Measurements from ENCODE around the gene OR2K2. TPM values are rescaled to one million over a fixed set of nuclear protein-coding genes. Genes with fewer than 3 reads are reported as not detected.
"Not testable (repeated sequence)": the region's sequence is repeated elsewhere in the genome, so short reads cannot be mapped to it uniquely, and the experiment has no call there.

OR2K2 gene
- not detected for total RNA-seq
- long read RNA-seq, result 0 reads

GRCh38 chr9:111330124-111330523 is at the start of gene OR2K2:
Gene OR2K2 (minus strand): TSS chr9:111330224. CDS start chr9:111328433, 1,791 bp downstream.
- ATAC-seq (no peak), DNase-seq (no peak)
- intact Hi-C loops (cut with DNase I), result no loop called here

- DNase-seq, result no peak
- no peak for ATAC-seq
- intact Hi-C loops (cut with DNase I), result loop anchor here in 1 of 2 donors (10.0 kb wide), 1 partner anchor 49 kb away; no protein-coding TSS in a partner anchor
These were observed 46.0 kb upstream of the OR2K2 start for GRCh38 chr9:111375817-111376564.

- DNase-seq (no peak), ATAC-seq (no peak)
- intact Hi-C loops (cut with DNase I), result loop anchor here in 1 of 2 donors (10.0 kb wide), 1 partner anchor 50 kb away; no protein-coding TSS in a partner anchor
These were observed 45.0 kb upstream of the OR2K2 start for GRCh38 chr9:111375062-111375461.

GRCh38 chr9:111372297-111372696 is 42.3 kb upstream of the OR2K2 start:
- ATAC-seq (no peak), DNase-seq (no peak)
- intact Hi-C loops (cut with DNase I), result loop anchor here in 1 of 2 donors (10.0 kb wide), 1 partner anchor 53 kb away; no protein-coding TSS in a partner anchor

- DNase-seq, result no peak
These were observed 37.0 kb upstream of the OR2K2 start for GRCh38 chr9:111366978-111367377.

GRCh38 chr9:111362526-111362925 is 32.5 kb upstream of the OR2K2 start:
- no peak for ATAC-seq
- no peak for DNase-seq
- intact Hi-C loops (cut with DNase I), result loop anchor here in 1 of 2 donors (5.0 kb wide), 1 partner anchor 45 kb away; no protein-coding TSS in a partner anchor

More at GRCh38 chr9:111366978-111367377, 37.0 kb upstream of the OR2K2 start:
- intact Hi-C loops (cut with DNase I), result no loop called here
- no peak for ATAC-seq

GRCh38 chr9:111360881-111361280 is 30.9 kb upstream of the OR2K2 start:
- intact Hi-C loops (cut with DNase I), result loop anchor here in 1 of 2 donors (5.0 kb wide), 1 partner anchor 46 kb away; no protein-coding TSS in a partner anchor
- DNase-seq (no peak), ATAC-seq (no peak)

GRCh38 chr9:111356481-111357244 is 26.6 kb upstream of the OR2K2 start:
- peak; percentile 41 to 91 for ATAC-seq

GRCh38 chr9:111352545-111352944 is 22.5 kb upstream of the OR2K2 start:
- DNase-seq (no peak), ATAC-seq (no peak)
- intact Hi-C loops (cut with DNase I), result no loop called here

More at GRCh38 chr9:111356481-111357244, 26.6 kb upstream of the OR2K2 start:
- intact Hi-C loops (cut with DNase I), result no loop called here
- no peak for DNase-seq

- no peak for ATAC-seq
- intact Hi-C loops (cut with DNase I), result no loop called here
- no peak for DNase-seq
These were observed 20.5 kb upstream of the OR2K2 start for GRCh38 chr9:111350556-111350955.

- intact Hi-C loops (cut with DNase I), result no loop called here
- ATAC-seq (no peak), DNase-seq (no peak)
These were observed 19.7 kb upstream of the OR2K2 start for GRCh38 chr9:111349766-111350165.

- DNase-seq (no peak), ATAC-seq (no peak)
- intact Hi-C loops (cut with DNase I), result no loop called here
These were observed 18.8 kb upstream of the OR2K2 start for GRCh38 chr9:111348821-111349271.

GRCh38 chr9:111334318-111334863 is 4.4 kb upstream of the OR2K2 start:
- intact Hi-C loops (cut with DNase I); ATAC-seq; DNase-seq: not testable (repeated sequence)

GRCh38 chr9:111320631-111321030 is 9.4 kb downstream of the OR2K2 start:
- ATAC-seq, result no peak
- intact Hi-C loops (cut with DNase I), result no loop called here
- no peak for DNase-seq

GRCh38 chr9:111316796-111317195 is 13.2 kb downstream of the OR2K2 start:
- intact Hi-C loops (cut with DNase I), result loop anchor here in 1 of 2 donors (5.0 kb wide), 1 partner anchor 684 kb away; no protein-coding TSS in a partner anchor
- ATAC-seq (no peak), DNase-seq (no peak)

- DNase-seq (no peak), ATAC-seq (no peak)
- intact Hi-C loops (cut with DNase I), result no loop called here
These were observed 24.1 kb downstream of the OR2K2 start for GRCh38 chr9:111305914-111306313.

- ATAC-seq; DNase-seq; intact Hi-C loops (cut with DNase I): not testable (repeated sequence)
These were observed 26.0 kb downstream of the OR2K2 start for GRCh38 chr9:111304000-111304399.

GRCh38 chr9:111301195-111301594 is 28.8 kb downstream of the OR2K2 start:
- DNase-seq, result no peak
- ATAC-seq, result peak in 1 of 2 donors; percentile 11
- intact Hi-C loops (cut with DNase I), result no loop called here

- DNase-seq (no peak), ATAC-seq (no peak)
- intact Hi-C loops (cut with DNase I), result no loop called here
These were observed 29.8 kb downstream of the OR2K2 start for GRCh38 chr9:111300140-111300735.
